DMS53 treated with DMSO at 0.1 percent for 48 hours (cell line): Measurements from ENCODE around the gene AKT1.
"Not testable (repeated sequence)": the region's sequence is repeated elsewhere in the genome, so short reads cannot be mapped to it uniquely, and the experiment has no call there.

Source experiments
- DNase-seq: peaks from one replicate; lab custom pipeline; 2025; ENCODE audit not compliant: unreplicated experiment; lab: John Stamatoyannopoulos, UW

AKT1 gene

DNA sequence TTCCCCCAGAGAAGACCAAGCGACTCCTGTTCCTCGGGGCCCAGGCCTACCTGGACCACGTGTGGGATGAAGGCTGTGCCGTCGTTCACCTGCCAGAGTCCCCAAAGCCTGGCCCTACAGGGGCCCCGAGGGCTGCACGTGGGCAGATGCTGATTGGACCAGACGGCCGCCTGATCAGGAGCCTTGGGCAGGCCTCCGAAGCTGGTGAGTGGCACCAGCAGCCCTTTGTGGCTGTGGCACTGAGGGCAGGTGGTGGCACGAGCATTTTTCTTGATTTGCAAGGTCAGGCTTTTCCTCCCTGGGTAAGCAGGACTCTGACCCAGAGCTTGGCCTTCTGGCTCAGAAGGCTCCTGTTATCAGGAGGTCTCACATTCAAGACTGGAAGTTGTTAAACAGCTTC lies 39.9 kb downstream of the AKT1 start:
- no peak for DNase-seq

- no peak for DNase-seq
These were observed 41.2 kb downstream of the AKT1 start for GRCh38 chr14:104754213-104754851.

- no peak for DNase-seq
These were observed 41.9 kb downstream of the AKT1 start for GRCh38 chr14:104753528-104754212.

DNA sequence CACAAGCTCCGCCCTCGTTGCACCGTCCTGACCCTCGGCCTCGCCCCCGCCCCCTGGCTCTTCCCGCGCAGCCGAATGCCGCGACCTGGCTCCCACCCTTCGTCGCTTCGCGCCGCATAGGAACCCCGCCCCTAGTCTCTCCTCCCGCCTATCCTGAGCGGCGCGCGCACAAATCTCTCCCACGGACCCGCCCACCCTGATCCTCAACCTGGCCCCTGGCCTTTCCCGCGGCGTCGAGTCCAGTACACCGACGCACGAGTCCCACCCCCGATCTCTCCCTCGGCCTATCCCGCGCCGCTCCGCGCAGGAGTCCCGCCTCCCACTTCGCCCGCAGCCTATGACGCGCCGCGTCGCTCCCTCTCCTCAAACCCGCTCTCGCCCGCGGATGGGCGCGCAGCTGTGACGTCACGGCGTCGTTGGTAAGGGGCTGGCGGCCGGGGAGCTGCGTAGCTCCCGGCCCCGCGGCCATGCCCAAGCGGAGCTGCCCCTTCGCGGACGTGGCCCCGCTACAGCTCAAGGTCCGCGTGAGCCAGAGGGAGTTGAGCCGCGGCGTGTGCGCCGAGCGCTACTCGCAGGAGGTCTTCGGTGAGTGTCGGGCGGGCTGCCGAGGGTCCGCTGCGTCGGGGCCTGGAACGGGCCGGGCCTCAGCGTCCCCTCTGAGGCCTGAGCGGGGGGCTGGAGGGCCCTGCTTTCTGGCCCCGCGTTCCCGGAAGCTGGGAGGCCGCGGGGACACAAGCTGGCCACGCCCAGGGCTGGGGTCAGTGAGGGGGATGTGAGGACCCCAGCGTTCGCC lies 42.6 kb downstream of the AKT1 start, which contains the start of gene SIVA1:
Gene SIVA1, plus strand, starts transcription at position 413 of the 793 bp plus-strand sequence. Its CDS starts 55 bp downstream, at position 468.
- peak; percentile 94 for DNase-seq

DNA sequence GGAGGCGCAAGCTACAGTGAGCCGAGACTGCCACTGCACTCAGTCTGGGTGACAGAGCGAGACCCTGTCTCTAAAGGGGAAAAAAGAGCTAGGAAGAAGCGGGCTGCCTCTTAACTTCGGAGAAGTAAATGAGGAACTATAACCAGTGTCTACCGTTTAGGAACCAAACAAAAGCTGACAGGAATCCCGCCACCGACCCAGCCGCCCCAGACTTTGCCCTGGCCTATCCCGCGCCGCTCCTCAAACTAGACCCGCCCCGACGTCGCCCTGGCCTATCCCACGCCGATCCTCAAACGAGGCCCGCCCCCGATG lies 43.2 kb downstream of the AKT1 start:
- DNase-seq, result no peak

DNA sequence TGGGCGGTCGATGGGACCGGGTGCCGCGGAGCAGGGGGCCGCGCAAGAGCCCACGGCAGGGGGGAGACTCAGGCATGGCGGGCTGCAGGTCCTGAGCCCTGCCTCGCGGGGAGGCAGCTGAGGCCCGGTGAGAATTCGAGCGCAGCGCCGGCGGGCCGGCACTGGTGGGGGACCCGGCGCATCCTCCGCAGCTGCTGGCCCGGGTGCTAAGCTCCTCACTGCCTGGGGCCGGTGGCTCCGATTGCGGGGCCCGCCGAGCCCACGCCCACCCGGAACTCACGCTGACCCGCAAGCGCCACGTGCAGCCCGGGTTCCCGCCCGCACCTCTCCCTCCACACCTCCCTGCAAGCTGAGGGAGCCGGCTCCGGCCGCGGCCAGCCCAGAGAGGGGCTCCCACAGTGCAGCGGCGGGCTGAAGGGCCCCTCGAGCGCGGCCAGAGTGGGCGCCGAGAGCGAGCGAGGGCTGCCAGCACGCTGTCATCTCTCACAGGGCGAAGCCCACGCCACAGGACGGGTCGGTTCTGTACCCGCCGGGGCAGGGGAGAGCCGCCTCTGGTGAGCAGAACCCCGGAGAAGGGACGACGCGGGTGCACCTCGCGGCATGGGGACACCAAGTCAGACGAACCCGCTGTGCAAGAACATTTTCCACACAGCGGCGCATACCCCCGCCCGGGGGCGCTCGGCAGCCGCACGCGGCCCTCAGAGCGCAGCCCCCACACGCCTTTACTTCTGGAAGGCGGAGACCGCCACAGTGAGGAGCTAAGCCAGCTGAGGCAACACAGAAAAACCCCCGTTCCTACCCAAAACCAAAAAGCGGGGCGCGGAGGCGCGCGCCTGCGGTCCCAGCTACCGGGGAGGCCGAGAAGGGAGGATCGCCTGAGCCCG lies 43.8 kb downstream of the AKT1 start:
- no peak for DNase-seq

DNA sequence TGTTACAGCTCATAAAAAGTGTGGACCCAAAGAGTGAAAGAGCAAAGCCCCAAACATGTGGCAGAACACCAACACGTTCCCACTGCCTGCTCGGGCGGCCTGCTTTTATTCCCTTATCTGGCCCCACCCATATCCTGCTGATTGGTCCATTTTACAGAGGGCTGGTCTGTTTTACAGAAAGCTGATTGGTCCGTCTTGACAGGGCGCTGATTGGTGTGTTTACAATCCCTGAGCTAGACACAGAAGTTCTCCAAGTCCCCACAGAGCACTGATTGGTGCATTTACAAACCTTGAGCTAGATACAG lies 44.8 kb downstream of the AKT1 start:
- not testable (repeated sequence) for DNase-seq

- no peak for DNase-seq
These were observed 45.3 kb downstream of the AKT1 start for GRCh38 chr14:104750056-104750752.

GRCh38 chr14:104749111-104749649 lies 46.4 kb downstream of the AKT1 start:
- no peak for DNase-seq

- no peak for DNase-seq
These were observed 47.7 kb downstream of the AKT1 start for GRCh38 chr14:104747876-104748275.

GRCh38 chr14:104746934-104747481 lies 48.5 kb downstream of the AKT1 start:
- DNase-seq, result no peak

DNA sequence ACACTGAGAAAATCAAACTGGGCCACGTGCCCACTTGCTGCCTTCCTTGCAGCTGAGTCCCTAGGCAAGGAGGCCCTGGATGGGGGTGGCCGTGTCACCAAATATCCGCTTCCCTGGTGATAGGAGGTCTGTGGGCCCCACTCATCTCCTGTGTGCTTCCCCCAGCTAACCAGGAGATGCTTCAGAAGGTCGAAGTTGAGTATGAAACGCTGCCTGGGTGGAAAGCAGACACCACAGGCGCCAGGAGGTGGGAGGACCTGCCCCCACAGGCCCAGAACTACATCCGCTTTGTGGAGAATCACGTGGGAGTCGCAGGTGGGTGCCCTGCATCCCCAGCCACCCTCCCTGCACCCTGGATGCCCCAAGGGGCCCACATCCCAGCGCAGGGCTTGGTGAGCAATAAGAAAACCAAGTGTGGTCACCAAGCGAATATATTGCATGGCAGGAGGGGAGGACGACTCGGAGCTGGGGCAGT lies 49.4 kb downstream of the AKT1 start:
- no peak for DNase-seq

DNA sequence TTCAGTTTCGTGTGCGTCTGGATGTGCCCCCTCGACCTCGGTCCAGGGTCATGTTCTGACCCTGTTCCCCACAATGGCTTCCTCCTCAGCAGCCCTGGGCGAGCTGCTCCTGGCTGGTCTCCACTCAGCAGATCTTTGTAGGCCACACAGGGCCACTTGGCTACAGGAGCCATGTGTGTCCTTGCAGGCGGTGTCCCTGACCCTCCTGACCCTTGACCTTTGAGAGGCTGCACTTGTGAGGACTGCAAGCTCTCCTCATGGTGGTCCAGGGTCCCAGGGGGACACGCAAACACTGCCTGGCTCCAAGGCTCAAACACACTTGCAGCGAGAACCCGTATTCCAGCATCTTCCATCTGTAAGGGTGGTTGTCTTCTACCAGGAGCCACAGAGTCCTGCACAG lies 50.1 kb downstream of the AKT1 start:
- no peak for DNase-seq

DNA sequence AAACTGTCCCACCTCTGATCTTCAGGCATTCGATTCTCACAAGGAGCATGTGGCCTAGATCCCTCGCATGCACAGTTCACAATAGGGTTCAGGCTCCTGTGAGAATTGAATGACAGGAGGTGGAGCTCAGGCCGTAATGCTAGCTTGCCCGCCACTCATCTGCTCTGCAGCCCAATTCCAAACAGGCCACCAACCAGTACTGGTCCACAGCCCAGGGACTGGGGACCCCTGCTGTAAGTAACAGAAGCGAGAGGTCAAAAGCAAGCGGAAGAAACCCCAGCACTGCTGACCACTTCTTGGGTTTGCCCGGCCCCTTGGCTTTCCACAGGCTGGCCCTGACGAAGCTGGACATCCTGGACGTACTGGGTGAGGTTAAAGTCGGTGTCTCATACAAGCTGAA lies 51.1 kb downstream of the AKT1 start:
- DNase-seq, result no peak

DNA sequence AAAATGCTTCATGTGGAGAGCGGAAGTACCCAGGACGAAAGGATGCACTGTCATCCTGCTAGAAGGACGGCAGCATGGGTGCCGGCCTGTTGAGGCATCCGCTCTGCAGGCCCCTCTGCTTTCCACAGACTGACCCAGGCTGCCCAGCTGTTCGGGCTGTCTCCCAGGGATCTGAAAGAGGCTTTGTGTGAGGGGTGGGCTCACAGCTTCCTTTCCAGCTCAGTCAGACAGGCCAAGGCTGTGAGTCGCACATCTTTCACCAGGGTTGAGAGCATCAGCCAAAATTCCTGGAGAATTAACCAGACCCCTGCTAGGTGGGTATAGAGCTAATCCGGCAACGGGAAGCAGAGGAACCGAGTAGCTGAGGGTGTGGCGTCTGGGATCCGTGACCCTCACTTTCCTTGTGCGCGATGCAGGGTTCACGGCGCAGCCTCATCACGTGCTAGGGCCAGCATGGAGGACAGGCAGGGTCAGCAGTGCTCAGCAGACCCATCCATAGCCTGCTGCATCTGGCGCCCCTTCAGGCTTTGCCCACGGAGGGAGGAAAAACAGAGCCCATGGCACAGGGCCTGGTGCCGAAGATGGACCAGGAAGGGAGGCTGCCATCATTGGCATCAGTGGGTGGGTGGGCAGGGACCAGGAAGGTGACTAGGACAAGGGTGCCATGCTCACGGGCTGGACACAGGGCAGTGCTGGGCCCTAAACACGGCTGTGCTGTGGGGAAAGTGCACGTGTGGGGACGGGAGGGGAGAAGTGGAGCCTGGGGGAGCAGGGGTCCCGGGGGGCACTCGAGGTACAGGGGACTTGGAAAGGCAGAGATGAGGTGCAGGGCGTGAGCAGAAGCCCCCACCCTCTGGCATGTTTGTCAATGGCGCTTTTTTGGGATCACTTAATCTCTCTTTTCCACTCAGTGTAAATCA lies 51.8 kb downstream of the AKT1 start:
- no peak for DNase-seq

DNA sequence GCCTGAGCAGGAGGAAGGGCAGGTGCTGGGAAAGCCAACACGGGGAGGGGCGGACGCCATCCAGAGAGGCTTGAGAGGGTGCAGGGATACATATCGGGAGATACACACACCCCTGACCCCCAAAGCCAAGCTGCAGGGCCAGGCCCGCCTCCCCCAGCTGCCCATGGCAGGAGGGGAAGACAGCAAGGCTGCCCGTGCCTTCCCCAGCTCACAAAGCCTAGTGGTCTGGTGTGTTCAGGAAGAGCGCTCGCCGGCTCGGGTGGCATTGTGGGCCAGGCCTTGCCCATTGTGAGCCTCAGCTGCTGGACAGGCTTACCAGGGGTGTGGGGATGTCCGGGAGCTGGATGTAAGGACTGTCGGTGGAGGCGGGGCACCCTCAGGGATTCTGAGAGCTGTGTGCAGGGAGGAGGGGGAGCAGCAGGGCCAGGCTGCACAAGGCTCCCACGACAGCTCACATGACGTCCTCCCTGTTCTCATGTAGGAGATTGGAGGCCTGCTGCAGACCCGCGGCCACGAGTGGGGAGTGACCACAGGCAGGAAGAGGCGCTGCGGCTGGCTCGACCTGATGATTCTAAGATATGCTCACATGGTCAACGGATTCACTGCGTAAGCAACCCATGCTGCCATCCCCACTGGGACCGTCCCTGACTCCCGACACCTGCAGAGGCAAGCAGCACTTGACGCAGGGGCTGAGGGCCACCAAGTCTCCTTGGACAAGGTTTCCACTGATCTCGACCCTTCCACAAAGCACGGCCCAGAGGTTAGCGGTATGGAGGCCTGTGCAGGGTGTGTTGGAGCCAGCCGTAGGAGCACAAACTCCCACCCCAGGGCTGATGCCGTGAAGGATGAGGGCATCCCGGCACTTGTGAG lies 52.7 kb downstream of the AKT1 start:
- no peak for DNase-seq

DNA sequence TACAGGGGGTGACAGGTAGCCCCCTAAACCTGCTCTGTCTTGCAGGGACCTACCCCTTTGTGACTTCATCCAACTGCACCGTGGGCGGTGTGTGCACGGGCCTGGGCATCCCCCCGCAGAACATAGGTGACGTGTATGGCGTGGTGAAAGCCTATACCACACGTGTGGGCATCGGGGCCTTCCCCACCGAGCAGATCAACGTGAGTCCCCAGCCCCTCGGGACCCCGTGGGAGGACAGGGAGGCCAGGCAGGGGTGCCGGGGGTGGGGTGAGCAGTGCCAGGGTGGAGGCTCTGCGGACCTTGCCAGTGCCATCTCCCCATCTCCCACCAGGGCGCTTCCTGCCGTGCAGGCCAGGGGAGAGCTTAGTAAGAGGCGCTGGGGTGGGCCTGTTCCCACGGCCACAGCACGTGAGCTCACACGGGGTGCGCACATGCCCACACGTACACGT lies 53.7 kb downstream of the AKT1 start:
- no peak for DNase-seq
